HepG2 (cell line): Measurements from ENCODE around the gene MARCHF6. TPM values are rescaled to one million over a fixed set of nuclear protein-coding genes. Genes with fewer than 3 reads are reported as not detected.

Experiments
- ADNP ChIP-seq: sonication (generic); formaldehyde crosslinking; IDR thresholded peaks from 2 replicates; pipeline ENCODE4 v1.4.0; 2020; ENCODE audit warnings: missing genetic modification reagents
- E2F5 ChIP-seq: sonication (generic); formaldehyde crosslinking; conservative IDR thresholded peaks from 2 replicates; pipeline ENCODE4 v1.4.0; 2020; ENCODE audit warnings: missing genetic modification reagents
- GPBP1L1 ChIP-seq: sonication (generic); formaldehyde crosslinking; IDR thresholded peaks from 2 replicates; pipeline ENCODE4 v1.5.0; 2020; ENCODE audit warnings: mild to moderate bottlenecking, missing genetic modification reagents
- NFE2L1 ChIP-seq: sonication (generic); formaldehyde crosslinking; IDR thresholded peaks from 2 replicates; pipeline ENCODE4 v1.4.0; 2020; ENCODE audit warnings: missing genetic modification reagents, mild to moderate bottlenecking, borderline replicate concordance
- NFRKB ChIP-seq: fragments of 450-650 bp; IDR thresholded peaks from 2 replicates; pipeline ENCODE4 v1.6.1; 2017
- NFYB ChIP-seq: sonication (generic); formaldehyde crosslinking; IDR thresholded peaks from 2 replicates; pipeline ENCODE4 v1.4.0; 2020; ENCODE audit warnings: missing genetic modification reagents
- NFYC ChIP-seq: IDR thresholded peaks from 2 replicates; pipeline ENCODE4 v1.6.1; 2016; ENCODE audit warnings: missing genetic modification reagents, missing compliant biosample characterization
- NR2F2 ChIP-seq: IDR thresholded peaks from 2 replicates; pipeline ENCODE4 v1.6.1; 2012; ENCODE audit warnings: low read depth, inconsistent platforms, borderline replicate concordance
- PCBP2 ChIP-seq: fragments of 200-400 bp; formaldehyde crosslinking; optimal IDR thresholded peaks from 2 replicates; pipeline ENCODE3; 2018; ENCODE audit warnings: low read length, low read depth; ENCODE audit not compliant: poor library complexity, severe bottlenecking
- RBM39 ChIP-seq: fragments of 200-400 bp; formaldehyde crosslinking; IDR thresholded peaks from one replicate; pipeline ENCODE4 v1.6.1; 2018; ENCODE audit warnings: antibody characterized with exemption, mild to moderate bottlenecking, low read depth, low read length; ENCODE audit not compliant: poor library complexity, severe bottlenecking
- ZMYM2 ChIP-seq: sonication (generic); formaldehyde crosslinking; IDR thresholded peaks from 2 replicates; pipeline ENCODE4 v1.8.0; 2022; ENCODE audit warnings: mild to moderate bottlenecking, missing genetic modification reagents
- ZNF20 ChIP-seq: sonication (generic); formaldehyde crosslinking; IDR thresholded peaks from 2 replicates; pipeline ENCODE4 v1.4.0; 2020; ENCODE audit warnings: mild to moderate bottlenecking, moderate library complexity, missing genetic modification reagents
- ZNF207 ChIP-seq: fragments of 450-650 bp; IDR thresholded peaks from 2 replicates; pipeline ENCODE4 v1.6.1; 2016; ENCODE audit warnings: antibody characterized with exemption, borderline replicate concordance
- ZNF253 ChIP-seq: sonication (generic); formaldehyde crosslinking; IDR thresholded peaks from 2 replicates; pipeline ENCODE4 v1.8.0; 2022; ENCODE audit warnings: mild to moderate bottlenecking, missing genetic modification reagents, borderline replicate concordance
- ZNF543 ChIP-seq: sonication (generic); formaldehyde crosslinking; IDR thresholded peaks from 2 replicates; pipeline ENCODE4 v1.4.0; 2020; ENCODE audit warnings: mild to moderate bottlenecking, missing genetic modification reagents
- ZNF598 ChIP-seq: sonication (generic); formaldehyde crosslinking; IDR thresholded peaks from 2 replicates; pipeline ENCODE4 v1.5.1; 2020; ENCODE audit warnings: mild to moderate bottlenecking, missing genetic modification reagents, borderline replicate concordance
- ZNF678 ChIP-seq: sonication (generic); formaldehyde crosslinking; IDR thresholded peaks from 2 replicates; pipeline ENCODE4 v1.4.0; 2020; ENCODE audit warnings: mild to moderate bottlenecking, missing genetic modification reagents
- polyA plus RNA-seq, 8 experiments: library from polyadenylated mRNA; depleted of rRNA in 3 of 8; stranded (reverse) in 7 of 8; unstranded in 1 of 8; fragments of >200 nt; fragmentation: Illumina TruSeq in 4 of 8; extraction: Trizol in 4 of 8; gene quantifications; 2 replicates each; pipeline versions ENCODE4 v1.2.1 to v1.2.3, GENCODE V29; 2011 to 2016; ENCODE audit warnings: low read depth in 4 of 8, missing spikeins in 1 of 8, mixed read lengths in 1 of 8; ENCODE audit not compliant: insufficient read depth in 1 of 8
- total RNA-seq, 5 experiments: library from RNA; depleted of rRNA; stranded (reverse); fragments of >200 nt; fragmentation: Illumina TruSeq; extraction: Trizol; gene quantifications; 2 replicates each; pipeline ENCODE4 v1.2.3, GENCODE V29; 2016; ENCODE audit warnings: low read depth in 1 of 5
- TF ChIP-seq, protein P1 (sequence below), 2 experiments: fragments of 450-650 bp in 1 of 2; sonication (generic) in 1 of 2; formaldehyde crosslinking in 1 of 2; IDR thresholded peaks; 2 replicates each; pipeline versions ENCODE4 v1.6.1 to v1.8.0; 2016 to 2022; ENCODE audit warnings: antibody characterized with exemption in 1 of 2, mild to moderate bottlenecking in 1 of 2, missing genetic modification reagents in 1 of 2
- TF ChIP-seq, protein P2 (sequence below): IDR thresholded peaks from 2 replicates; pipeline ENCODE4 v1.6.1; 2016

MARCHF6 gene
- total and polyA plus RNA-seq, 2 of the 13 experiments (the other 11 are each of a cell fraction or from before 2014, with no cell fraction given), result 48.6 to 107 TPM

GRCh38 chr5:10315824-10316509, 37.5 kb upstream of the MARCHF6 start (continued):
- TF ChIP-seq, protein P1, sequence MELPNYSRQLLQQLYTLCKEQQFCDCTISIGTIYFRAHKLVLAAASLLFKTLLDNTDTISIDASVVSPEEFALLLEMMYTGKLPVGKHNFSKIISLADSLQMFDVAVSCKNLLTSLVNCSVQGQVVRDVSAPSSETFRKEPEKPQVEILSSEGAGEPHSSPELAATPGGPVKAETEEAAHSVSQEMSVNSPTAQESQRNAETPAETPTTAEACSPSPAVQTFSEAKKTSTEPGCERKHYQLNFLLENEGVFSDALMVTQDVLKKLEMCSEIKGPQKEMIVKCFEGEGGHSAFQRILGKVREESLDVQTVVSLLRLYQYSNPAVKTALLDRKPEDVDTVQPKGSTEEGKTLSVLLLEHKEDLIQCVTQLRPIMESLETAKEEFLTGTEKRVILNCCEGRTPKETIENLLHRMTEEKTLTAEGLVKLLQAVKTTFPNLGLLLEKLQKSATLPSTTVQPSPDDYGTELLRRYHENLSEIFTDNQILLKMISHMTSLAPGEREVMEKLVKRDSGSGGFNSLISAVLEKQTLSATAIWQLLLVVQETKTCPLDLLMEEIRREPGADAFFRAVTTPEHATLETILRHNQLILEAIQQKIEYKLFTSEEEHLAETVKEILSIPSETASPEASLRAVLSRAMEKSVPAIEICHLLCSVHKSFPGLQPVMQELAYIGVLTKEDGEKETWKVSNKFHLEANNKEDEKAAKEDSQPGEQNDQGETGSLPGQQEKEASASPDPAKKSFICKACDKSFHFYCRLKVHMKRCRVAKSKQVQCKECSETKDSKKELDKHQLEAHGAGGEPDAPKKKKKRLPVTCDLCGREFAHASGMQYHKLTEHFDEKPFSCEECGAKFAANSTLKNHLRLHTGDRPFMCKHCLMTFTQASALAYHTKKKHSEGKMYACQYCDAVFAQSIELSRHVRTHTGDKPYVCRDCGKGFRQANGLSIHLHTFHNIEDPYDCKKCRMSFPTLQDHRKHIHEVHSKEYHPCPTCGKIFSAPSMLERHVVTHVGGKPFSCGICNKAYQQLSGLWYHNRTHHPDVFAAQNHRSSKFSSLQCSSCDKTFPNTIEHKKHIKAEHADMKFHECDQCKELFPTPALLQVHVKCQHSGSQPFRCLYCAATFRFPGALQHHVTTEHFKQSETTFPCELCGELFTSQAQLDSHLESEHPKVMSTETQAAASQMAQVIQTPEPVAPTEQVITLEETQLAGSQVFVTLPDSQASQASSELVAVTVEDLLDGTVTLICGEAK (IDR thresholded peaks at IDR 0.05), result no peak
- TF ChIP-seq, protein P1 (CRISPR knock-in tag; IDR thresholded peaks at IDR 0.05), result no peak
- TF ChIP-seq ZNF207 (no peak), NFYB (CRISPR knock-in tag) (peak; percentile 68), GPBP1L1 (CRISPR knock-in tag) (no peak), ADNP (CRISPR knock-in tag) (no peak), ZNF678 (CRISPR knock-in tag) (no peak), NR2F2 (no peak), ZNF598 (CRISPR knock-in tag) (no peak), PCBP2 (no peak), ZNF543 (no peak), ZNF20 (CRISPR knock-in tag) (no peak), NFYC (CRISPR knock-in tag) (peak; percentile 77), E2F5 (no peak), NFRKB (no peak), NFE2L1 (CRISPR knock-in tag) (no peak), ZNF253 (no peak), RBM39 (no peak), ZMYM2 (no peak)
- TF ChIP-seq, protein P2, sequence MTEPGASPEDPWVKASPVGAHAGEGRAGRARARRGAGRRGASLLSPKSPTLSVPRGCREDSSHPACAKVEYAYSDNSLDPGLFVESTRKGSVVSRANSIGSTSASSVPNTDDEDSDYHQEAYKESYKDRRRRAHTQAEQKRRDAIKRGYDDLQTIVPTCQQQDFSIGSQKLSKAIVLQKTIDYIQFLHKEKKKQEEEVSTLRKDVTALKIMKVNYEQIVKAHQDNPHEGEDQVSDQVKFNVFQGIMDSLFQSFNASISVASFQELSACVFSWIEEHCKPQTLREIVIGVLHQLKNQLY (CRISPR knock-in tag), result no peak
